GM23248 (cell line): ENCODE data around the gene FAT1. TPM values are rescaled to one million over a fixed set of nuclear protein-coding genes. Genes with fewer than 3 reads are reported as not detected.
"Not testable (repeated sequence)": the region's sequence is repeated elsewhere in the genome, so short reads cannot be mapped to it uniquely, and the experiment has no call there.

ENCODE experiments used
- DNase-seq: peaks from one replicate; pipeline ENCODE4 v3.0.0-alpha.2; 2015
- H2AFZ ChIP-seq: fragments of 200-600 bp; sonication (generic); 2 replicates; pipeline ENCODE4 v1.6.1; 2016; ENCODE audit warnings: antibody characterized with exemption
- H3F3A ChIP-seq: fragments of 200-600 bp; sonication (generic); 2 replicates; pipeline ENCODE4 v1.6.1; 2016; ENCODE audit warnings: mild to moderate bottlenecking, antibody characterized with exemption, mixed run types; ENCODE audit not compliant: insufficient read depth
- H3K27ac ChIP-seq: fragments of 200-600 bp; sonication (generic); 2 replicates; pipeline ENCODE4 v1.5.1; 2016; ENCODE audit warnings: mild to moderate bottlenecking
- H3K27me3 ChIP-seq: fragments of 200-600 bp; sonication (generic); replicated peaks from 2 replicates; pipeline ENCODE4 v1.6.1; 2016; ENCODE audit warnings: mild to moderate bottlenecking; ENCODE audit not compliant: insufficient read depth
- H3K36me3 ChIP-seq: fragments of 200-600 bp; sonication (generic); 2 replicates; pipeline ENCODE4 v1.6.1; 2016; ENCODE audit warnings: low read depth, mild to moderate bottlenecking
- H3K4me1 ChIP-seq: fragments of 200-600 bp; sonication (generic); 2 replicates; pipeline ENCODE4 v1.6.1; 2016; ENCODE audit warnings: mild to moderate bottlenecking; ENCODE audit not compliant: insufficient read depth
- H3K4me2 ChIP-seq: fragments of 200-600 bp; sonication (generic); one replicate; pipeline ENCODE4 v1.6.1; 2016; ENCODE audit warnings: mild to moderate bottlenecking; ENCODE audit not compliant: unreplicated experiment
- H3K4me3 ChIP-seq: fragments of 200-600 bp; sonication (generic); 2 replicates; pipeline ENCODE4 v1.5.1; 2016; ENCODE audit warnings: mild to moderate bottlenecking
- H3K79me2 ChIP-seq: fragments of 200-600 bp; sonication (generic); 2 replicates; pipeline ENCODE4 v1.6.1; 2016; ENCODE audit warnings: mild to moderate bottlenecking; ENCODE audit not compliant: insufficient read depth
- H3K9ac ChIP-seq: fragments of 200-600 bp; sonication (generic); 2 replicates; pipeline ENCODE4 v1.6.1; 2016; ENCODE audit warnings: mild to moderate bottlenecking
- H3K9me2 ChIP-seq: fragments of 200-600 bp; sonication (generic); 2 replicates; pipeline ENCODE4 v1.6.1; 2016; ENCODE audit warnings: mixed run types, mild to moderate bottlenecking, moderate library complexity; ENCODE audit not compliant: insufficient read depth
- H3K9me3 ChIP-seq: fragments of 200-600 bp; sonication (generic); one replicate; pipeline ENCODE4 v1.6.1; 2017; ENCODE audit warnings: low read depth
- H4K20me1 ChIP-seq: fragments of 200-600 bp; sonication (generic); 2 replicates; pipeline ENCODE4 v1.6.0; 2016; ENCODE audit not compliant: insufficient read depth
- EZH2 ChIP-seq: fragments of 200-600 bp; sonication (generic); IDR thresholded peaks from 2 replicates; pipeline ENCODE4 v1.6.1; 2018; ENCODE audit warnings: antibody characterized with exemption, mild to moderate bottlenecking; ENCODE audit not compliant: insufficient read depth, poor library complexity, severe bottlenecking
- EZH2phosphoT487 ChIP-seq: fragments of 200-600 bp; sonication (generic); IDR thresholded peaks from 2 replicates; pipeline ENCODE4 v1.6.1; 2018; ENCODE audit warnings: antibody characterized with exemption, moderate library complexity, mild to moderate bottlenecking, low read depth; ENCODE audit not compliant: insufficient read depth
- WGBS, 2 experiments: methylation state at CpG; one replicate each; pipeline ENCODE4 v1.1.6; 2015 to 2017; ENCODE audit warnings: low lambda C conversion rate in 2 of 2, low coverage in 1 of 2; ENCODE audit errors: missing lambda C conversion rate in 2 of 2; 5-methylcytosine and 5-hydroxymethylcytosine counted together
- in situ Hi-C: fragments of 300-500 bp; cut with MboI; formaldehyde crosslinking; loops from 2 replicates; pipeline ENCODE4 v1.15.0; 2020
- polyA plus RNA-seq: library from polyadenylated mRNA; unstranded; fragments of >200 nt; fragmentation: Nextera tagmentation; extraction: Ambion mirVana; gene quantifications from 2 replicates; pipeline ENCODE4 v1.2.1, GENCODE V29; 2016
- total RNA-seq: library from RNA; depleted of rRNA; stranded (reverse); fragments of >200 nt; shearing (Covaris generic); gene quantifications from 2 replicates; pipeline ENCODE4 v1.2.3, GENCODE V29; 2014

Gene FAT1
- total and polyA plus RNA-seq, 2 experiments from 2014 or later, result 53.3 to 250 TPM

GRCh38 chr4:186660403-186660802 is 63.3 kb downstream of the FAT1 start:
- Histone ChIP-seq H3K4me3 (no peak overlapping the region), H3K9me3 (no peaks in the 10 kb centered on the region), H3K4me2 (no peak overlapping the region), H3K9ac (no peak overlapping the region), H3K9me2 (no peaks in the 10 kb centered on the region), H4K20me1 (no peaks in the 10 kb centered on the region), H3K36me3 (peaks cover 15% of the 10 kb centered on the region), H3K79me2 (peaks cover 92% of the 10 kb centered on the region), H3K4me1 (no peaks in the 10 kb centered on the region), H3K27ac (no peak overlapping the region), H3F3A (no peaks in the 10 kb centered on the region), H2AFZ (no peak overlapping the region), H3K27me3 (no peaks in the 10 kb centered on the region)
- no peak for DNase-seq
- 100% methylated on average over 4 of the region's 4 CpGs for whole genome bisulfite sequencing, 2 experiments
- TF ChIP-seq EZH2, result no peak
- TF ChIP-seq EZH2phosphoT487, result no peak
- in situ Hi-C loops, result no loop called here

GRCh38 chr4:186659935-186660334 is 63.7 kb downstream of the FAT1 start:
- no peak overlapping the region for H3K9ac ChIP-seq
- TF ChIP-seq EZH2 (no peak), EZH2phosphoT487 (no peak)
- no peak overlapping the region for H3K27ac ChIP-seq
- no peak for DNase-seq
- no peaks in the 10 kb centered on the region for H4K20me1 ChIP-seq
- no peak overlapping the region for H2AFZ ChIP-seq
- 85 to 86% methylated on average over 14 of the region's 14 CpGs for WGBS, 2 experiments
- H3K4me2 ChIP-seq, result no peak overlapping the region
- H3K79me2 ChIP-seq, result peaks cover 94% of the 10 kb centered on the region
- no peaks in the 10 kb centered on the region for H3K9me3 ChIP-seq
- no peak overlapping the region for H3K4me3 ChIP-seq
- H3F3A ChIP-seq, result no peaks in the 10 kb centered on the region
- H3K9me2 ChIP-seq, result no peaks in the 10 kb centered on the region
- no peaks in the 10 kb centered on the region for H3K4me1 ChIP-seq
- H3K27me3 ChIP-seq, result no peaks in the 10 kb centered on the region
- peaks cover 15% of the 10 kb centered on the region for H3K36me3 ChIP-seq
- in situ Hi-C loops, result no loop called here

DNA sequence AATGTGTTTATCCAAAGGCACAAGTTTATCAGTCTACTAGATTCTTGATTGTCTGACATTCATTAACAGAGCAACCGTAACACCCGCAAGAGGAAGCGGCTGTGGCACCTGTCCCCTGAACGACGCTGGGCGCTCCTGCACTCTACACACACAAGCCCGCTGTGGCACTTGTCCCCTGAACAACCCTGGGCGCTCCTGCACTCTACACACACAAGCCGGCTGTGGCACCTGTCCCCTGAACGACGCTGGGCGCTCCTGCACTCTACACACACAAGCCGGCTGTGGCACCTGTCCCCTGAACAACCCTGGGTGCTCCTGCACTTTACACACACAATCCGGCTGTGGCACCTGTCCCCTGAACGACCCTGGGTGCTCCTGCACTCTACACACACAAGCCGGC is 64.2 kb downstream of the FAT1 start:
- DNase-seq, H2AFZ ChIP-seq, H3F3A ChIP-seq, in situ Hi-C loops, H4K20me1 ChIP-seq, H3K27me3 ChIP-seq, H3K4me1 ChIP-seq, H3K9me3 ChIP-seq, H3K27ac ChIP-seq, H3K9ac ChIP-seq, H3K9me2 ChIP-seq, H3K4me3 ChIP-seq, H3K4me2 ChIP-seq: not testable (repeated sequence)
- WGBS, 2 experiments, result 86 to 88% methylated on average over 12 to 16 of the region's 16 CpGs
- Histone ChIP-seq H3K79me2 (peaks cover 94% of the 10 kb centered on the region), H3K36me3 (peaks cover 15% of the 10 kb centered on the region)

DNA sequence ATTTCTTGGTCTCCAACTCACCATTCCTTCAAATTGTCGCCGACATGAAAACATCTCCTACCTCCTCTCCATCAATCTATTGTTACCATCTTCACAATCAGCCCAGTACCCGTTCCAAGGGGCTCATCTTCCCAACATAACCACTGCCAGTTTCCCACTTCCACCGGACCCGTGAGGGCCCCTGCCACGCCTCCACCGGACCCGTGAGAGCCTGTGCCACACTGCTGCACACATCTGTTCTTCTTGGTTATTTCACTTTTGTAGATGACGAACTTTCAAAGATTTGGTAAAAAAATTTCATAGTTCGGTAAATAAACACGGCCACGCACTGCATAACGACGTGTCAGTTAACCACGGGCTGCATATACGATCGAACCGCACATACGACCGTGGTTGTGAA is 65.0 kb downstream of the FAT1 start:
- no peaks in the 10 kb centered on the region for H3K27me3 ChIP-seq
- H3K4me2 ChIP-seq, result no peak overlapping the region
- 88 to 89% methylated on average over 20 of the region's 20 CpGs for WGBS, 2 experiments
- H3K36me3 ChIP-seq, result peaks cover 15% of the 10 kb centered on the region
- no peak for DNase-seq
- H3K9ac ChIP-seq, result no peak overlapping the region
- H3K4me3 ChIP-seq, result no peak overlapping the region
- peaks cover 94% of the 10 kb centered on the region for H3K79me2 ChIP-seq
- H4K20me1 ChIP-seq, result 0 out of 2 replicates have a peak, but pooled peaks cover 3% of the 10 kb centered on the region
- H3K4me1 ChIP-seq, result no peaks in the 10 kb centered on the region
- H3F3A ChIP-seq, result no peaks in the 10 kb centered on the region
- no peaks in the 10 kb centered on the region for H3K9me2 ChIP-seq
- no peak overlapping the region for H2AFZ ChIP-seq
- in situ Hi-C loops, result no loop called here
- no peaks in the 10 kb centered on the region for H3K9me3 ChIP-seq
- H3K27ac ChIP-seq, result no peak overlapping the region
- no peak for TF ChIP-seq EZH2
- TF ChIP-seq EZH2phosphoT487, result no peak

DNA sequence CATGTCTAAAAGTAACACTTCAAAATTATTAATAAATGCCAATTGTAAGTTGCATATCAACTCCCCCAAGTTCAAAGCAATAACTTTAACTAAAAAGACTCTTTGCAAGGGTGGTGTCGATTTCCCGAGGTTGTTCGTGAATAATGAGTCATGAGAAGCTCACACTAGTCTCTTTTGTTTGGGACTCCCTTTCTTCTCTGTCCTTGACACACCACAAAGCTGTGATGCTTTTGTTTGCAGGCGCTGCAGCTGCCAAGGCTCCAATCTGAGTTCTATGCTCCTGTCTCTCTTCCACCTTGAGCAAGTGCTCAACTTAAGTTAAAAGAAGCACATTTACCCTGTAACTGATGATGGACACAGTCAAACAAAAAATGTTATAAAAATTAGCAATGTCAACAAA is 65.9 kb downstream of the FAT1 start:
- H3K27ac ChIP-seq, result no peak overlapping the region
- no peak for TF ChIP-seq EZH2
- no peak for TF ChIP-seq EZH2phosphoT487
- no peak overlapping the region for H2AFZ ChIP-seq
- no peak overlapping the region for H3K4me3 ChIP-seq
- peaks cover 8% of the 10 kb centered on the region; the same call in 1 of the 2 replicates for H3K36me3 ChIP-seq
- H4K20me1 ChIP-seq, result 0 out of 2 replicates have a peak, but pooled peaks cover 3% of the 10 kb centered on the region
- no peaks in the 10 kb centered on the region for H3K9me2 ChIP-seq
- H3K9ac ChIP-seq, result no peak overlapping the region
- DNase-seq, result peak; percentile 17
- in situ Hi-C loops, result no loop called here
- H3F3A ChIP-seq, result no peaks in the 10 kb centered on the region
- WGBS, 2 experiments, result 96 to 97% methylated on average over 4 of the region's 4 CpGs
- peaks cover 93% of the 10 kb centered on the region for H3K79me2 ChIP-seq
- H3K4me2 ChIP-seq, result no peak overlapping the region
- H3K9me3 ChIP-seq, result no peaks in the 10 kb centered on the region
- H3K27me3 ChIP-seq, result no peaks in the 10 kb centered on the region
- H3K4me1 ChIP-seq, result no peaks in the 10 kb centered on the region
